Activated B cell treated with CpG ODN at 0.5 μM for 24 hours (primary cell): ENCODE data around the gene CNTN4. TPM values are rescaled to one million over a fixed set of nuclear protein-coding genes. Genes with fewer than 3 reads are reported as not detected.
A peak's percentile ranks its signal among the peaks of the same experiment; 100 is the strongest.

Source experiments
- ATAC-seq: fragments of 200-7000 bp; cut with Tn5 transposase; one replicate; pipeline ENCODE4 v1.10.0; 2021; ENCODE audit warnings: low read depth, mild to moderate bottlenecking, moderate library complexity
- CTCF ChIA-PET: fragments of 350-600 bp; sonication (Branson Sonifier 250); formaldehyde crosslinking; loops from one replicate; lab custom pipeline; 2021; ENCODE audit warnings: antibody characterized with exemption; lab: Charles Lee
- POLR2A ChIA-PET: fragments of 350-600 bp; sonication (Branson Sonifier 250); formaldehyde crosslinking; loops from one replicate; lab custom pipeline; 2021; ENCODE audit warnings: antibody characterized with exemption; lab: Charles Lee
- DNase-seq: peaks from one replicate; pipeline ENCODE4 v3.0.0; 2022
- H3K27ac Mint-ChIP-seq: one replicate; pipeline ENCODE4 v1.8.0; 2020; ENCODE audit warnings: mixed read lengths
- H3K27me3 Mint-ChIP-seq: one replicate; pipeline ENCODE4 v1.8.0; 2021; ENCODE audit warnings: mixed read lengths
- H3K36me3 Mint-ChIP-seq: one replicate; pipeline ENCODE4 v1.8.0; 2021; ENCODE audit warnings: low read depth, mixed read lengths
- H3K4me1 Mint-ChIP-seq: one replicate; pipeline ENCODE4 v1.8.0; 2021; ENCODE audit warnings: mixed read lengths
- H3K4me3 Mint-ChIP-seq: one replicate; pipeline ENCODE4 v1.8.0; 2020; ENCODE audit warnings: mild to moderate bottlenecking, mixed read lengths
- H3K9me3 Mint-ChIP-seq: one replicate; pipeline ENCODE4 v1.8.0; 2020; ENCODE audit warnings: mixed read lengths
- CTCF ChIP-seq: fragments of 200-600 bp; IDR thresholded peaks from one replicate; pipeline ENCODE4 v1.8.0; 2022; ENCODE audit warnings: antibody characterized with exemption, mild to moderate bottlenecking
- intact Hi-C: fragments of 100-400 bp; cut with micrococcal nuclease; formaldehyde crosslinking; loops from one replicate; pipeline ENCODE4 v1.15.1; 2024
- total RNA-seq: library from RNA; stranded (reverse); gene quantifications from 2 replicates; pipeline ENCODE4 v1.2.3, GENCODE V29; 2022

Gene CNTN4
- total RNA-seq, 1 donor from 2014 or later: not detected

GRCh38 chr3:3086239-3086638, 987.6 kb downstream of the CNTN4 start:
- intact Hi-C loops: loop anchor here (5.0 kb wide), 1 partner anchor 86 kb away; no protein-coding TSS in a partner anchor
- no peak overlapping the region for H3K4me3 Mint-ChIP-seq
- ChIA-PET CTCF (interaction anchor here (1.4 kb wide), 1 partner anchor 1204 kb away, joined by 3 read pairs; no protein-coding TSS in a partner anchor), POLR2A (no interaction called here)
- H3K36me3 Mint-ChIP-seq: no peaks in the 10 kb centered on the region
- H3K27ac Mint-ChIP-seq: no peak overlapping the region
- peaks cover 42% of the 10 kb centered on the region for H3K4me1 Mint-ChIP-seq
- TF ChIP-seq CTCF: no peak
- ATAC-seq (no peak), DNase-seq (no peak)
- H3K27me3 Mint-ChIP-seq: no peaks in the 10 kb centered on the region
- H3K9me3 Mint-ChIP-seq: no peaks in the 10 kb centered on the region

- DNase-seq: no peak
- H3K27me3 Mint-ChIP-seq: no peaks in the 10 kb centered on the region
- H3K9me3 Mint-ChIP-seq: no peaks in the 10 kb centered on the region
- H3K36me3 Mint-ChIP-seq: no peaks in the 10 kb centered on the region
- H3K4me3 Mint-ChIP-seq: no peak overlapping the region
- no peak for ATAC-seq
- ChIA-PET POLR2A (no interaction called here), CTCF (interaction anchor here (1.4 kb wide), 1 partner anchor 1203 kb away, joined by 3 read pairs; no protein-coding TSS in a partner anchor)
- no peak for TF ChIP-seq CTCF
- intact Hi-C loops: loop anchor here (5.0 kb wide), 1 partner anchor 85 kb away; no protein-coding TSS in a partner anchor
- peaks cover 31% of the 10 kb centered on the region for H3K4me1 Mint-ChIP-seq
- H3K27ac Mint-ChIP-seq: no peak overlapping the region
Measured at GRCh38 chr3:3087279-3087678, 988.6 kb downstream of the CNTN4 start.

GRCh38 chr3:3087716-3088465, 989.2 kb downstream of the CNTN4 start:
- intact Hi-C loops: loop anchor here (2.0 to 5.0 kb wide), 2 partner anchors 23 to 84 kb away; partner anchors contain the start of gene IL5RA
- Mint-ChIP-seq H3K27me3 (no peaks in the 10 kb centered on the region), H3K4me3 (no peak overlapping the region), H3K9me3 (no peaks in the 10 kb centered on the region), H3K4me1 (peaks cover 25% of the 10 kb centered on the region), H3K36me3 (no peaks in the 10 kb centered on the region), H3K27ac (peak overlapping the region; percentile 12)
- CTCF ChIA-PET: interaction anchor here (1.3 to 1.4 kb wide), 2 partner anchors 8 to 1203 kb away, joined by 3 to 4 read pairs; no protein-coding TSS in a partner anchor
- no peak for TF ChIP-seq CTCF
- POLR2A ChIA-PET: interaction anchor here (0.8 kb wide), 1 partner anchor 7 kb away, joined by 3 read pairs; no protein-coding TSS in a partner anchor
- DNase-seq (no peak), ATAC-seq (no peak)

- ChIA-PET CTCF (interaction anchor here (1.3 kb wide), 1 partner anchor 9 kb away, joined by 4 read pairs; no protein-coding TSS in a partner anchor), POLR2A (interaction anchor here (0.8 kb wide), 1 partner anchor 9 kb away, joined by 3 read pairs; no protein-coding TSS in a partner anchor)
- intact Hi-C loops: loop anchor here (1.0 to 5.0 kb wide), 3 partner anchors 22 to 83 kb away; partner anchors contain the start of gene IL5RA
- no peak for TF ChIP-seq CTCF
- Mint-ChIP-seq H3K27ac (peak overlapping the region; percentile 63), H3K4me3 (no peak overlapping the region), H3K36me3 (no peaks in the 10 kb centered on the region), H3K4me1 (peaks cover 20% of the 10 kb centered on the region), H3K9me3 (no peaks in the 10 kb centered on the region), H3K27me3 (peaks cover 1% of the 10 kb centered on the region)
- DNase-seq: no peak
- peak; percentile 98 for ATAC-seq
Measured at GRCh38 chr3:3089017-3089416, 990.4 kb downstream of the CNTN4 start.

- no peaks in the 10 kb centered on the region for H3K36me3 Mint-ChIP-seq
- H3K9me3 Mint-ChIP-seq: no peaks in the 10 kb centered on the region
- POLR2A ChIA-PET: no interaction called here
- no peak for ATAC-seq
- peaks cover 11% of the 10 kb centered on the region for H3K4me1 Mint-ChIP-seq
- intact Hi-C loops: no loop called here
- no peak for DNase-seq
- peaks cover 5% of the 10 kb centered on the region for H3K27me3 Mint-ChIP-seq
- H3K4me3 Mint-ChIP-seq: no peak overlapping the region
- no peak overlapping the region for H3K27ac Mint-ChIP-seq
- TF ChIP-seq CTCF: no peak
- CTCF ChIA-PET: no interaction called here
Measured at GRCh38 chr3:3097958-3098357, 999.3 kb downstream of the CNTN4 start.
